ENCODE results near the gene RASGEF1C.
A peak's percentile ranks its signal among the peaks of the same experiment; 100 is the strongest.

The RASGEF1C gene

DNA sequence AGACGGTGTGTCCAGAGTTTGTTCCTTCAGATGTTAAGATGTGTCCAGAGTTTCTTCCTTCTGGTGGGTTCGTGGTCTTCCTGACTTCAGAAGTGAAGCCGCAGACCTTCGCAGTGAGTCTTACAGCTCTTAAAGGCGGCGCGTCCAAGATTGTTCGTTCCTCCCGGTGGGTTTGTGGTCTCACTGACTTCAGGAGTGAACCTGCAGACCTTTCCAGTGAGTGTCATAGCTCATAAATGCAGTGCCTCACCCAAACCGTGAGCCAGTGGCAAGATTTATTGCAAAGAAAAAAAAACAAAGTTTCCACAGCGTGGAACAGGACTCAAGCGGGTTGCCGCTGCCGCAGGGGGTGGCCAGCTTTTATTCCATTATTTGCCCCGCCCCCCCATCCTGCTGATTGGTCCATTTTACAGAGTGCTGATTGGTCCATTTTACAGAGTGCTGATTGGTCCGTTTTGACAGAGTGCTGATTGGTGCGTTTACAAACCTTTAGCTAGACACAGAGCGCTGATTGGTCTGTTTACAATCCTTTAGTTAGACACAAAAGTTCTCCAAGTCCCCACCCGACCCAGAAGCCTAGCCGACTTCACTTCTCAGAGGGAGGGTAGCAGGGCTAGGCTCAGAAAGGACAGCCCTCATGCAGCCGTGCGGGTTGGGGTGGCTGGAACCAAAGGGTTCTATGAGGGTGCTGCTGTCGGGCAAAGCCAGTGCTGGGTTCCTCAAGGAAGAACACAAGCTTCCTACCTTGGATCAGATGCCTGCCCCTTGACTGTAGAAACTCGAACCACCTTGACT lies 128.3 kb downstream of the RASGEF1C start:
- H3K9me3 ChIP-seq (ENCODE audit: control insufficient read depth, insufficient read depth, low read length), result no peaks in the 10 kb centered on the region
- no peak overlapping the region for H3K4me3 ChIP-seq (ENCODE audit: low read depth, low read length)
- no peak overlapping the region for H3K27ac ChIP-seq (ENCODE audit: low read depth, low read length)
- no peaks in the 10 kb centered on the region for H3K36me3 ChIP-seq (ENCODE audit: control insufficient read depth, insufficient read depth, low read length)
- H3K27me3 ChIP-seq (ENCODE audit: control insufficient read depth, insufficient read depth, low read length), result no peaks in the 10 kb centered on the region
- peaks cover 31% of the 10 kb centered on the region for H3K4me1 ChIP-seq (ENCODE audit: control insufficient read depth, insufficient read depth, low read length)
- H3K9ac ChIP-seq (ENCODE audit: low read depth, low read length), result no peak overlapping the region

DNA sequence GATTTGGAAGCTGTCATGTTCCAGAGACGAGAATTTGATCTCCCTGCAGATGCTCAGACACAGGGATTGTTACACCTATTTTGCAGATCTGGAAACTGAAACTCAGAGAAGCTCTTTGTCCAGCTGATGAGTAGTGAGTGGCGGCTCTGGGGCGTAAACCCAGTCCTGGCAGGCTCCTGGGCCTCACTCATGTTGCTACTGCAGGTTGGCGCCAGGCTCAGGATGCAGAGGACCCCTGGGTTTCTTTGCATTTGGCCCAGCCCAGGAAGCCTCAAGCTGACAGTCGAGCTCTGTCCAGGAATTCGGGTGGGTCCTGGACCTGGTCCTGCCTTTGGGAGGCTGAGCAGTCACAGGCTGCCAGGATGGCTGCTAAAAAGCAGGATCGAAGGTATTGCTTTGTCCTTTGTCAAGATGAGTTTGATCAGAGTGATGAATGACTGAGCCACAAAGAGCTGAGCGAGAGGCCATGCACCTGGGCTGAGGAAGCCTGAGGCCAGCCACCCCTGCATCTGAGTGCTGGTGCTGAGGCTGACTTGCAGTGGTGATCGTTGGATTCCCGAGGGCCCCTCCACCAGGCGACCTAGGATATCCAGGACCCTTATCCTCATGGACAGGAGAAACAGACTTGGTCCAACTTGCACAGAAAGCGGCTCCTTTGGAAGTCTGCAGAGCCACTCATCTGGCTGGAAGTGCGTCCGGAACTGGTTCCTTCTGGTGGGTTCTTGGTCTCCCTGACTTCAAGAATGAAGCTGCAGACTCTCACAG lies 129.1 kb downstream of the RASGEF1C start:
- H3K4me1 ChIP-seq (ENCODE audit: control insufficient read depth, insufficient read depth, low read length), result peaks cover 23% of the 10 kb centered on the region
- H3K36me3 ChIP-seq (ENCODE audit: control insufficient read depth, insufficient read depth, low read length), result no peaks in the 10 kb centered on the region
- no peaks in the 10 kb centered on the region for H3K9me3 ChIP-seq (ENCODE audit: control insufficient read depth, insufficient read depth, low read length)
- no peaks in the 10 kb centered on the region for H3K27me3 ChIP-seq (ENCODE audit: control insufficient read depth, insufficient read depth, low read length)
- no peak overlapping the region for H3K27ac ChIP-seq (ENCODE audit: low read depth, low read length)
- no peak overlapping the region for H3K9ac ChIP-seq (ENCODE audit: low read depth, low read length)
- no peak overlapping the region for H3K4me3 ChIP-seq (ENCODE audit: low read depth, low read length)

DNA sequence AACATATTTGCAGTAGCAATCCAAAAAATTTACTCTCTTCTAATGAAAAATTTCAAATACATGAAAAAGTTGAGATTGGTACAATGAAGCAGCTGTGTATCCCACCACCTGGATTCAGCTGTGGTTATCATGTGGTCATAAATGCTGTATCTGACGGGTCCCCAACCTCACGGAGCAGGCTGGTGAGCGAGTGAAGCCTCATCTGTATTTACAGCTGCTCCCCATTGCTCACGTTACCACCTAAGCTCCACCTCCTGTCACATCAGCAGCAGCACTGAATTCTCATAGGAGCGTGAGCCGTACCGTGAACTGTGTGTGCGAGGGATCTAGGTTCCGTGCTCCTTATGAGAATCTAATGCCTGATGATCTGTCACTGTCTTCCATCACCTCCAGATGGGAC lies 130.7 kb downstream of the RASGEF1C start:
- Histone ChIP-seq H3K9me3 (ENCODE audit: control insufficient read depth, insufficient read depth, low read length) (no peaks in the 10 kb centered on the region), H3K4me3 (ENCODE audit: low read depth, low read length) (no peak overlapping the region), H3K4me1 (ENCODE audit: control insufficient read depth, insufficient read depth, low read length) (peaks cover 7% of the 10 kb centered on the region), H3K27ac (ENCODE audit: low read depth, low read length) (no peak overlapping the region), H3K36me3 (ENCODE audit: control insufficient read depth, insufficient read depth, low read length) (no peaks in the 10 kb centered on the region), H3K9ac (ENCODE audit: low read depth, low read length) (no peak overlapping the region), H3K27me3 (ENCODE audit: control insufficient read depth, insufficient read depth, low read length) (peaks cover 10% of the 10 kb centered on the region)

DNA sequence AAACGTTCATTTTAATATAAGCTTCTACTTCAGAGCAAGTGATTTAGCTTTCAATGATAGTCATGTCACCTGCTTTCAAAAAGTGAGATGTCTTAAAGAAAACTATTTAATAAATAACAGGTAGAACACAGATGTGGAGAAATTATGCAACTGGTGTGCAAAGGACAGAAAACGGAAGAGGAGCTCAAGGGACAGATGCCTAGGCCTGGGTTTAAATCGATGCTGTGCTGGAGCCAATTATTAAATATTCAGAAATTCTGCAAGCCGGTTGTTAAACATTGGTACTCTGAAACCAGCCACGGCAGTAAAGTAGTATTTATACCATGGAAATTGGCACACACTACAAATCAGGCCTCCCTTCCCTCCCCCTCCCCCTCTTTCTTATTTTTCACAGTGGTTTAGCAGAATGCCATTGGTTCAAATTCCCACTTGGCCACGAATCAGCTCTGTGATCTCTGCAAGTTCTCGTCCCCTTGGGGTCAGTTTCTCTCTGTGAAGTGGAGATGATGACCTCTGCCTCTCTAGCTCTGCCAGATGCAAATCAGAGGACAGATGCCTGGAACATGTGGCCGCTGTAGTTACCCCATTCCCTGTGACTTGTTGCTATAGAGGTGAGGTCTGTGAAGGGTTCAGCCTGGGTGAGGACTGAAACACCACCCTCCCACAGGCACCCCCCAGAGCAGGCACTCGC lies 131.3 kb downstream of the RASGEF1C start:
- no peak overlapping the region for H3K9ac ChIP-seq (ENCODE audit: low read depth, low read length)
- H3K4me1 ChIP-seq (ENCODE audit: control insufficient read depth, insufficient read depth, low read length), result peaks cover 3% of the 10 kb centered on the region
- peaks cover 3% of the 10 kb centered on the region; the same call in 1 of the 2 replicates for H3K9me3 ChIP-seq (ENCODE audit: control insufficient read depth, insufficient read depth, low read length)
- peaks cover 16% of the 10 kb centered on the region for H3K27me3 ChIP-seq (ENCODE audit: control insufficient read depth, insufficient read depth, low read length)
- H3K4me3 ChIP-seq (ENCODE audit: low read depth, low read length), result no peak overlapping the region
- no peaks in the 10 kb centered on the region for H3K36me3 ChIP-seq (ENCODE audit: control insufficient read depth, insufficient read depth, low read length)
- H3K27ac ChIP-seq (ENCODE audit: low read depth, low read length), result no peak overlapping the region

DNA sequence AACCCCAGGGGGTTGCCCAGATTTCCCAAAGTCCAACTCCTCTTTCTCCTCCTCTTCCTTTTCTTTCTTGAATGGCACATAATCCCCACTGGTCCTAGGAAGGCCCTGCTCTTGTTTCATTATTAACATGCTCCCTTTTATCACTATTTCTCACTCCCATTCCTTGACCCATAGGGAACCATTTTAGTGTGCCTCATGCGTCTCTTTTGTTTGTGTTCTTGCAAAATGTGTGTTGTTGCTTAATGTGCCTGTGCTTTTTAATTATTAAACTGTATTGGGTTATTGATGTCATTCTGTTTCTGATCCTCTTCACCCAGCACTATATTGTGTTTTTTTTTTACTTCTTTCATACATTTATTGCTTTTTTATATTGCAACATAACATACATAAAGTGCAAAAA lies 133.3 kb downstream of the RASGEF1C start:
- H3K9me3 ChIP-seq (ENCODE audit: control insufficient read depth, insufficient read depth, low read length), result peaks cover 10% of the 10 kb centered on the region
- H3K27me3 ChIP-seq (ENCODE audit: control insufficient read depth, insufficient read depth, low read length), result peaks cover 25% of the 10 kb centered on the region
- H3K27ac ChIP-seq (ENCODE audit: low read depth, low read length), result no peak overlapping the region
- no peaks in the 10 kb centered on the region for H3K36me3 ChIP-seq (ENCODE audit: control insufficient read depth, insufficient read depth, low read length)
- no peak overlapping the region for H3K9ac ChIP-seq (ENCODE audit: low read depth, low read length)
- H3K4me3 ChIP-seq (ENCODE audit: low read depth, low read length), result no peak overlapping the region
- no peaks in the 10 kb centered on the region for H3K4me1 ChIP-seq (ENCODE audit: control insufficient read depth, insufficient read depth, low read length)

DNA sequence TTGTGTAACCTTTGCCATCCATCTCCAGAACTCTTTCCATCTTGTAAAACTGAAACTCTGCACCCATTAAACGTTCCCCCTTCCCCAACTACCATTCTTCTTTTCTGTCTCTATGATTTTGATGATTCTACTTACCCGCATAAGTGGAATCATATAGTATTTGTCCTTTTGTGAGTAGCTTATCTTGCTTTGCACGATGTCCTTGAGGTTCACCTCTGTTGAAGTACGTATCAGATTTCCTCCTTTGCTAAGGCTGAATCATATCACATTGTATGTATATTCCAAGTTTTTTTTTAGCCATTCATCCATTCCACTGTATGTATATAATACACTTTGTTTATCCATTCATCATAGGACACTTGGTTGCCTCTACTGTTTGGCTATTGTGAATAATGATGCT lies 134.5 kb downstream of the RASGEF1C start:
- Histone ChIP-seq H3K9ac (ENCODE audit: low read depth, low read length) (no peak overlapping the region), H3K4me3 (ENCODE audit: low read depth, low read length) (no peak overlapping the region), H3K27ac (ENCODE audit: low read depth, low read length) (no peak overlapping the region), H3K36me3 (ENCODE audit: control insufficient read depth, insufficient read depth, low read length) (no peaks in the 10 kb centered on the region), H3K4me1 (ENCODE audit: control insufficient read depth, insufficient read depth, low read length) (peaks cover 12% of the 10 kb centered on the region), H3K27me3 (ENCODE audit: control insufficient read depth, insufficient read depth, low read length) (peaks cover 28% of the 10 kb centered on the region), H3K9me3 (ENCODE audit: control insufficient read depth, insufficient read depth, low read length) (peaks cover 10% of the 10 kb centered on the region)

DNA sequence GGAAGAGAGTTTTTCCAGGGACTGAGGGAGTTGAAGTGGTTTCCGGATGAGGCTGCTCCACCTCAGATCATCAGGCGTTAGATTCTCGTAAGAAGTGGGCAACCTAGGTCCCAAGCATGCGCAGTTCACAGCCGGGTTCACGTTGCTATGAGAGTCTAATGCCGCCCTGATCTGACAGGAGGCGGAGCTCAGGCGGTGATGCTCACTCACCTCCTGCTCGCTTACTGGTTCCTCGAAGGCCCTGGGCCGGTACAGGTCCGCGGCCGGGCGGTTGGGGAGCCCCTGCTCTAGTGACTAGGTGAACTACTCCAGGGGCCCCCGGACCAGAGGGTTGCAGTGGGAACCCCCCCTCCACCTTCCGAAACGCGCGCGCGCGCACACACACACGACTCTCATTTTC lies 136.5 kb downstream of the RASGEF1C start:
- H3K4me3 ChIP-seq (ENCODE audit: low read depth, low read length), result no peak overlapping the region

DNA sequence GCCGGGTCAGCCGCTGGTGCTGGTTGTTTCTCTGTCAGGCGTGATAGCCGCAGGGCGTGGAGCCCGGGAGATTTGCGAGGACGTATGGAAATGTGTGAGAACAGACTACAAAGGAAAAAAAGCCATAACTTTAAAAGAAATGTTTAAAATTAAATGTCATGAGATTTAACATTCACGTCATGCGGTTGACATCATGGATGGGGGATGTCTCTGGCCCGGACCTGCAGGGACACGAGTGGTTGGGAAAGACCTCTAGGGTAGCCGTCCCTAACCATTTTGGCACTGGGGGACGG lies 136.8 kb downstream of the RASGEF1C start:
- peaks cover 10% of the 10 kb centered on the region for H3K9me3 ChIP-seq (ENCODE audit: control insufficient read depth, insufficient read depth, low read length)
- H3K9ac ChIP-seq (ENCODE audit: low read depth, low read length), result no peak overlapping the region
- H3K4me1 ChIP-seq (ENCODE audit: control insufficient read depth, insufficient read depth, low read length), result peaks cover 34% of the 10 kb centered on the region
- no peak overlapping the region; the same call in 1 of the 2 replicates for H3K4me3 ChIP-seq (ENCODE audit: low read depth, low read length)
- peaks cover 28% of the 10 kb centered on the region for H3K27me3 ChIP-seq (ENCODE audit: control insufficient read depth, insufficient read depth, low read length)
- H3K36me3 ChIP-seq (ENCODE audit: control insufficient read depth, insufficient read depth, low read length), result no peaks in the 10 kb centered on the region
- H3K27ac ChIP-seq (ENCODE audit: low read depth, low read length), result no peak overlapping the region

More for the DNA sequence above, 136.5 kb downstream of the RASGEF1C start:
- Histone ChIP-seq H3K27ac (ENCODE audit: low read depth, low read length) (no peak overlapping the region), H3K4me1 (ENCODE audit: control insufficient read depth, insufficient read depth, low read length) (peaks cover 31% of the 10 kb centered on the region), H3K9me3 (ENCODE audit: control insufficient read depth, insufficient read depth, low read length) (peaks cover 10% of the 10 kb centered on the region), H3K36me3 (ENCODE audit: control insufficient read depth, insufficient read depth, low read length) (no peaks in the 10 kb centered on the region), H3K27me3 (ENCODE audit: control insufficient read depth, insufficient read depth, low read length) (peaks cover 28% of the 10 kb centered on the region), H3K9ac (ENCODE audit: low read depth, low read length) (no peak overlapping the region)

DNA sequence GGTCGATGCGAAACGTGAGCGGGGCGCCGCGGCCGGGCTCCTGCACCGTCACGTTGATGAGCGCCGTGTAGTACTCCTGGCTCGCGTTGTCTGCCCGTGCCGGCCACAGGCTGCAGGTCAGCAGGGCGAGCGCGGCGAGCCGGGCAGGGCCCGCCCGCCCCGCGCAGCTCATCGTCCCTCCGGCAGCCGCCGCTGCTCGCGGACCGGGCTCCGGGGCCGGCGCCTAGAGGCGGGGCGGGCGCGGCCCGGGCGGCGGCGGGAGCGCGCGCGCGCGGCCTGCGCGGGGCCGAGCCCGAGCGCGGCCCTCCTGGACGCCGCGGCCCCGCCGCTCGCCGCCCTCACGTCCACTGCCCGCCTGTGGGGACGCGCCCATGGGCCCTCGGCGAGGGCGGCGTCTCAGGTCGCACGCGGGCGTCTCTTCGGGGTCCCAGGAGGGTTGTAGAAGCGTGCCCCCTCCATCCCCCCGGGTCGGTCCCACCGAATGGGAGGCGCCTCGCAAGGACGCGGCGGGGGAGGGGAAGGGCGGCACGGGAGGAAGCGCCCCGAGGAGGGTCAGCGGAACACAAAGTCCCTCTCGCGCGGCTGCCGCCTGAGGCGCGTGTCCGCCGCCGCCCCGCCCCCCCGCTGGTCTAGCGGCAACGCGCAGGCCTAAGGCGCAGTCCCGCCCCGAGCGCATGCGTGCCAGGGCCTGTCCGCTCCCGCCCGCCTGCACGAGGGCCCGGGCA lies 137.3 kb downstream of the RASGEF1C start, which contains the start of gene RNF130:
TSS of gene RNF130 (minus strand) at position 229 of the 725 bp plus-strand sequence. CDS start at position 172, 57 bp downstream.
- peak within 1 kb of the TSS; percentile 91 for H3K9ac ChIP-seq (ENCODE audit: low read depth, low read length)

DNA sequence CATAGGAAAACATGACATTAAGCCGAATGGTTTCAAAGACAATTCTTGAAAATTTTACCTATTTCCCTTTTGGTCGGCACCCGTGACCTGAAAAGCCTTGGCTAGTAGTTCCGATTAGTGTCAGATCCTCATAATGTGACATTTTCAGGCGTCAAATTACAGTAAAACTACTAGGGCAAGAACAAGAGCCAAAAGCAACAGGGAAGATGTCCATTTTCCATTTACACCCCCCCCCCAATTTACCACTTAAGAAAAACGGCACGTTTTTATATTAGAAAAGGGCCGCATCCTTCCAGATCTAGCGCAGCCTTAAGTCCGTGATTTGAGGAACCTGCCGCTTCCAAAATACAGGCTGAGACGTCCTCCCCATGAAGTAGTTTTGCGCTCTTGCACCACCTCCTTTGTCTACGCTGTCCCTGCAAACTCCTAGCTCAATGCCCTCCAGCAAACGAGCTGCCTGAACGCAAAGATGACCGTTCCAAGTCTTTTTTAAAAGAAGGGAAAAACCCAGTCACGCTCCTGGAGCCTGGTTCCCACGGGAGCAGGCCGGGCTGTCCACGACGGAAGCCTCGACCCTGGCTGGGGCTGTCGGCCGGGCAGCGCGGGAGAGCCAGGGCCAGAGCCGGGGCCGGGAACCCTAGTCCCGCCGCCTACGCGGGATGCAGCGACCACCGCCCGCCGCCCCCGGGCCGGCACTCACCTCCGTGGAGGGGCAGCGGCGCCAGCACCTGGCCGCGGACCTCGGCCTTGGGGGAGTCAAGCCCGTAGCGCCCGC lies 138.1 kb downstream of the RASGEF1C start:
- peak overlapping the region; percentile 85 for H3K9ac ChIP-seq (ENCODE audit: low read depth, low read length)
- peak overlapping the region; percentile 98 for H3K4me3 ChIP-seq (ENCODE audit: low read depth, low read length)

More for the DNA sequence above, 137.3 kb downstream of the RASGEF1C start, which contains the start of gene RNF130:
- peaks cover 10% of the 10 kb centered on the region for H3K9me3 ChIP-seq (ENCODE audit: control insufficient read depth, insufficient read depth, low read length)
- H3K27me3 ChIP-seq (ENCODE audit: control insufficient read depth, insufficient read depth, low read length), result peaks cover 28% of the 10 kb centered on the region
- H3K36me3 ChIP-seq (ENCODE audit: control insufficient read depth, insufficient read depth, low read length), result no peaks in the 10 kb centered on the region
- H3K4me1 ChIP-seq (ENCODE audit: control insufficient read depth, insufficient read depth, low read length), result peaks cover 37% of the 10 kb centered on the region
- peak within 1 kb of the TSS; percentile 92 for H3K27ac ChIP-seq (ENCODE audit: low read depth, low read length)
- peak within 1 kb of the TSS; percentile 98 for H3K4me3 ChIP-seq (ENCODE audit: low read depth, low read length)

More for the DNA sequence above, 138.1 kb downstream of the RASGEF1C start:
- Histone ChIP-seq H3K27me3 (ENCODE audit: control insufficient read depth, insufficient read depth, low read length) (peaks cover 28% of the 10 kb centered on the region), H3K4me1 (ENCODE audit: control insufficient read depth, insufficient read depth, low read length) (peaks cover 37% of the 10 kb centered on the region), H3K27ac (ENCODE audit: low read depth, low read length) (peak overlapping the region; percentile 77), H3K36me3 (ENCODE audit: control insufficient read depth, insufficient read depth, low read length) (0 out of 2 replicates have a peak, but pooled peaks cover under 1% of the 10 kb centered on the region), H3K9me3 (ENCODE audit: control insufficient read depth, insufficient read depth, low read length) (peaks cover 10% of the 10 kb centered on the region)

Measured in HUES48 (cell line).